ENCODE measurements around the gene DPP6.

DNA sequence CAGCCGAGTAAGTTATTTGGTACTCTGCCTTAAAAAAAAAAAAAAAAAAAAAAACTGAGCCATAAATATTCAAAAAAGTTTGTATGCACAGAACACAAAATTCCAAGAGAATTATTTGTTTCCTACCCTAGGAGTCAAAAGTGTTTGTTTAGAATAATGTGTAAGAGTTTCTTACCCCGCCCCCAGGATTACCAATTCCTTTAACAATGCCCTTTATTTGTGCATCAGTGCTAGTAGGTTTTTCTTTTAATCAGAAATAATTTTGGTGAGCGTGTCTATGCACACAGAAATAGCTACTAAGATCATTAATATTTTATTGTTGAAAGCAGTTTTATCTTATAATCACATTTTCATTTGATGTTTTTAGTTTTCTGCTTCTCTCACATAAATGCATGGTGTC lies 374.6 kb downstream of the DPP6 start:
- TF ChIP-seq EP300 (IDR thresholded peaks at IDR 0.05), result no peak
- TF ChIP-seq, protein P1, sequence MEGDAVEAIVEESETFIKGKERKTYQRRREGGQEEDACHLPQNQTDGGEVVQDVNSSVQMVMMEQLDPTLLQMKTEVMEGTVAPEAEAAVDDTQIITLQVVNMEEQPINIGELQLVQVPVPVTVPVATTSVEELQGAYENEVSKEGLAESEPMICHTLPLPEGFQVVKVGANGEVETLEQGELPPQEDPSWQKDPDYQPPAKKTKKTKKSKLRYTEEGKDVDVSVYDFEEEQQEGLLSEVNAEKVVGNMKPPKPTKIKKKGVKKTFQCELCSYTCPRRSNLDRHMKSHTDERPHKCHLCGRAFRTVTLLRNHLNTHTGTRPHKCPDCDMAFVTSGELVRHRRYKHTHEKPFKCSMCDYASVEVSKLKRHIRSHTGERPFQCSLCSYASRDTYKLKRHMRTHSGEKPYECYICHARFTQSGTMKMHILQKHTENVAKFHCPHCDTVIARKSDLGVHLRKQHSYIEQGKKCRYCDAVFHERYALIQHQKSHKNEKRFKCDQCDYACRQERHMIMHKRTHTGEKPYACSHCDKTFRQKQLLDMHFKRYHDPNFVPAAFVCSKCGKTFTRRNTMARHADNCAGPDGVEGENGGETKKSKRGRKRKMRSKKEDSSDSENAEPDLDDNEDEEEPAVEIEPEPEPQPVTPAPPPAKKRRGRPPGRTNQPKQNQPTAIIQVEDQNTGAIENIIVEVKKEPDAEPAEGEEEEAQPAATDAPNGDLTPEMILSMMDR (IDR thresholded peaks at IDR 0.05), result no peak

Measured in tibial nerve (tissue), 4 donors.